Panc1 (cell line): Measurements from ENCODE around the gene FAM76A. TPM values are rescaled to one million over a fixed set of nuclear protein-coding genes. Genes with fewer than 3 reads are reported as not detected.

Source experiments
- total RNA-seq: library from RNA; stranded (reverse); gene quantifications from one replicate; pipeline ENCODE4 v1.2.1, GENCODE V29; 2021; ENCODE audit not compliant: unreplicated experiment

FAM76A gene
- total RNA-seq, 1 experiment from 2014 or later, result 15.4 TPM

Other genes with a start within 250 kb of the FAM76A start
- 121 TPM for gene WASF2, start 235.8 kb upstream of the FAM76A start, total RNA-seq
- 47.1 TPM for gene AHDC1, start 121.8 kb upstream of the FAM76A start, total RNA-seq
- gene FGR, start 90.8 kb upstream of the FAM76A start, total RNA-seq, result 0.18 TPM
- 39.1 TPM for gene IFI6, start 53.8 kb upstream of the FAM76A start, total RNA-seq
- gene STX12, start 47.3 kb downstream of the FAM76A start, total RNA-seq, result 25.3 TPM
- 59.7 TPM for gene PPP1R8, start 104.8 kb downstream of the FAM76A start, total RNA-seq
- 4.2 TPM for gene THEMIS2, start 146.6 kb downstream of the FAM76A start, total RNA-seq
- 49.4 TPM for gene RPA2, start 188.6 kb downstream of the FAM76A start, total RNA-seq
- gene SMPDL3B, start 209.0 kb downstream of the FAM76A start, total RNA-seq, result 1.5 TPM
- gene XKR8, start 234.0 kb downstream of the FAM76A start, total RNA-seq, result 10.6 TPM